Ramos (cell line): ENCODE results near the gene TGM3.

Source experiments
- in situ Hi-C: fragments of 300-500 bp; cut with MboI; formaldehyde crosslinking; loops from one replicate; pipeline ENCODE4 v1.14.3; 2022; ENCODE audit warnings: low sequenced_read_pairs; ENCODE audit not compliant: unreplicated experiment

The TGM3 gene

GRCh38 chr20:2332711-2333110 is 36.9 kb downstream of the TGM3 start:
- in situ Hi-C loops = no loop called here

GRCh38 chr20:2333821-2334220 is 38.0 kb downstream of the TGM3 start:
- in situ Hi-C loops = no loop called here

DNA sequence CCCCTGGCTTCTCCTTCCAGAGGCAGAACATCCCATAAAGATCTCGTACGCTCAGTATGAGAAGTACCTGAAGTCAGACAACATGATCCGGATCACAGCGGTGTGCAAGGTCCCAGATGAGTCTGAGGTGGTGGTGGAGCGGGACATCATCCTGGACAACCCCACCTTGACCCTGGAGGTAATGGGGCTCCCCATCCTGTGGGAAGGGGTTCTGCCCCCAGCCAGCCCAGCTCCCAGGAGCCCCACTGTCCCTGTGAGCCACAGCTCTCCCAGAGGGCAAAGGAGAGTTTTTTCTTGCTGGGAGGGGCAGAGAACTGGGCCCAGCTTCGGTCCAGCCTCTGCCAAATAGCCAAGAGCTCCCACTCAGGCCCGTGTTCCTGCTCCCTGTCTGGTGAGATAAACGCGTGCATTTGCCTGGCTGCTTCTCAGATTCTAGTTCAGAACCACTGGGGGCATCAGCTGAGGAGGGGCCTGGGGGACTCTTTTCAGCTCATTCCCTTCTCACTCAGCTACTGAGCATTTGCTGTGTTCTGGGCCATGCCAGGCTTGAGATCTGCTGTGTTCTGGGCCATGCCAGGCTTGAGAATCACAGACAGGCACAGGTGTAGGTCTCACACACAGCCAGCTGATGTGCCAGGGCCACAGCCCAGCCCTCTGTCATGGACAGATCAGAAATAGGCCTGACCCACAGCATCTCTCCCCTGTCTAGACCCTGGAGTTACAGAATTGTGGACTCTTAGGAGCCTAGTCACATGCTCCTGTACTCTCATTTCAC is 39.5 kb downstream of the TGM3 start:
- in situ Hi-C loops = no loop called here

DNA sequence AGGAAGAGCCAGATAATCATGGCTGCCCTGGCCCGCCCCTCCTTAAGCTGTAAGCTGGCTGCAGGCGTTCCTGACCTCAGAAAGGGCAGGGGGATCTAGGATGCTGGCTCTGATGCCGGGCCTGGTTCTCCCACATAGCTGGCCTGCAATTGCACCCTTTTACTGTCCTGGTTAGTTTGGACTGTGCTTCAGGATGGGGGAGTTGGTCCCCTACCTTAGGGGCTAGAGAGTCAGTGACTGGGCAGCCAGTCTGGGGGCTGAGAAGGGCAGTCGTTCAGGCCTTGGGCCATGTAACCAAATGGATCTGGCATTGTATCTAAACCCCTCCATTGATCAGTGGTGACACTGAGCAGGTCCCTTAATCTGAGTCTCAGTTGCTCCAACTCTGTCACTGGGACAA is 40.7 kb downstream of the TGM3 start:
- in situ Hi-C loops = no loop called here

DNA sequence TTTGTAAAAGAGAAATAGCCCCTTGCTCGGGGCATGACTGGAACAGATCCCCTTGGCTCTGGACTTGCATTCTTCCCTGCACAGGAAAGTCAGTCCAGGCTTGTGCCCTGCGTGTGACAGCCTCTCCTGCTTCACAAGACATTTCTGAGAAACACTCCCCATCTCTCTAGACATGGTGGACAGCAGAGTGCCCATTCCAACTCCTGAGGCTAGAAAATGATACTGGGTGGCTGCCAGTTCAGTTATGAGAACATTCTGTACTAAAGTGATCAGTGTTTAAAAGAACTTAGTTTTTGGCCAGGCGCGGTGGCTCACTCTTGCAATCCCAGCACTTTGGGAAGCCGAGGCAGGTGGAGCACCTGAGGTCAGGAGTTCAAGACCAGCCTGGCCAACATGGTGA is 41.3 kb downstream of the TGM3 start:
- in situ Hi-C loops = no loop called here

- in situ Hi-C loops = no loop called here
These were observed 42.7 kb downstream of the TGM3 start for GRCh38 chr20:2338411-2339066.

DNA sequence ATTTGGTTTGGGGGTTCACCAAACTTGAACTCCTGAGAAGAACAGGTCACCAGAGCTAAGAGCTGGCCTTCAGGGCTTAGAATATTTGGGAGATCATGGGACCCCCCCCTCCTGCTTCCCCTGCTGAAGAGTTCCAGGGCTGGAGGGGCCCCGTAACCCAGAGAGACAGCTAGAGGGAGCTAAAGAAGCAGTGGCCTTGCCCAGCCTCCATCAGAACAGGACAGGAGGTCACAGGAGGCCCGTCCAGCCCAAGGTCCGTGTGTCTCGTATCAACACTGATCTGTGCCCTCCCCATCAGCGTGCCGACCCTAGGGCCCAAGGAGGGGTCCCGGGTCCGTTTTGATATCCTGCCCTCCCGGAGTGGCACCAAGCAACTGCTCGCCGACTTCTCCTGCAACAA is 44.3 kb downstream of the TGM3 start:
- in situ Hi-C loops = no loop called here

- in situ Hi-C loops = no loop called here
These were observed 45.0 kb downstream of the TGM3 start for GRCh38 chr20:2340823-2341222.

DNA sequence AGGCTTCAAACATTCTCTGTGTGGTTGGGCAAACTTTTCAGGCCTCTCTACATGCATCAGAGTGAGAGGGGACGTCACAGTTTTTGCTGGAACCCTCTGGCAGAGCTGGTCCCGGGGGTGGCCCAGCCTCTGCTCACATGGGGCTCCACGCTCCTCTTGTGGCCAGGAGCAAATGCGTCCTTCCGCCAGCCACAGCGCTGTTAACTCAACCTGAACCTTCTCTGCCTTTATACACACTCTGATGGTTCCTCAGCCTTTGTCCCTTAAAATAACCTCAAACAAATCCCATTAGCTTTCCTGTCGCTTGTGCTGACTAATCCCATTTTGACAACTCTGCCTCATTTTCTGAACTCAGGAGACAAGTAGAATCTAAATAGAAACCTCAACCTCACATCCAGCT is 45.5 kb downstream of the TGM3 start:
- in situ Hi-C loops = no loop called here

DNA sequence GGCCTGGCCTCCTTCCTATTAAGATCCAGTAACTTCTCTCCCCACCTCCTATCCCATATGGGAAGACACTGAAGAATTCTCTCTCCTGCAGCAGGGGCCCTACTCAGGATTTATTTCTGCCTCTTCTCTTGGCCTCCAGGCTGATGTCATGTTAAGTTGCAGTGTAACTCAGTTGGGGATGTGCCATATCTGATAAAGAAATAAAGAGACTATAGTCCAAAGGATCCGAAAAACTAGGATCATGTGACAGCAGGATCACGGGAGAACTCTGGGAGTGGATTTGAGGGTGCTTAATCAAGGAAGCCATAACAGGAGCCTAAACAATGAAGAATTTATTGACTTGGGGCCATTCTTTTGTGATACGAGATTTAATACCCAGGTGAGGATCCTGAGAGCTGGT is 46.4 kb downstream of the TGM3 start:
- in situ Hi-C loops = no loop called here

DNA sequence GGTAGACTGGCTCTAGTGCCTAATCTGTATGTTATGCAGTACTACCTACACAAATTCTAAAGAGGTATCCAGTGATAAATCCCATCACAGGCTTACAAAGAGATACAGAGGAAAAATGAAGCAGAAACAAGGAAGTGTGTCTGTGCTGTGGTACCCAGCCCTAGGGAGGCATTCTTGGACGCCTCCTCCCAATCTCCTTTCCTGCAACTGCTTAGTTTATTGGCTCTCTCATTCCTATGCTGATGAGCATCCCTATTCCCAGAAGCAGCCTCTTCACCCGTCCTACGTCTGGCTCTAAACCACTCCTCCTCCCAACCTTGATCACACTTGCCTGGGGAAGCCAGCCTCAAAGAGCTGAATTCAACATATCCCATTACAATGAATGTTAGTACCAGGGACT is 50.4 kb downstream of the TGM3 start:
- in situ Hi-C loops = no loop called here

- in situ Hi-C loops = no loop called here
These were observed 52.5 kb downstream of the TGM3 start for GRCh38 chr20:2348336-2348735.

DNA sequence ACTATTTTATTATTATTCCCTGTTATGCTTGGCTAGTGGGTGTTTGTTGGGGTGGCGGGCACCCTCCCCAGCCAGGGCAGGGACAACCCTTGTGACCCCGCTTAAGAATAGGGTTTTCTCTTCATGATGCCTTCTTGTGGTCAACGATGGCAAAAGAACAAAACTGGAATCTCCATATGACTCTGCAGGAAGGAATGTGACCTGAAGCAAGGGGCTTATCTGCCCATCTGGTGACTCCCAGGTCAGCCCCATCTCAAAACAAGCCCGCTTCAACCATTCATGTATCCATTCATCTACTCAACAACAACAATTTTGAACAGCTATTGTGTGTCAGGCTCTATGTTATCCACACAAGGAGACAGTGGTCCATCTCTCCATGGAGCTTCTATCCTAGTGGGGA is 54.0 kb downstream of the TGM3 start:
- in situ Hi-C loops = no loop called here

DNA sequence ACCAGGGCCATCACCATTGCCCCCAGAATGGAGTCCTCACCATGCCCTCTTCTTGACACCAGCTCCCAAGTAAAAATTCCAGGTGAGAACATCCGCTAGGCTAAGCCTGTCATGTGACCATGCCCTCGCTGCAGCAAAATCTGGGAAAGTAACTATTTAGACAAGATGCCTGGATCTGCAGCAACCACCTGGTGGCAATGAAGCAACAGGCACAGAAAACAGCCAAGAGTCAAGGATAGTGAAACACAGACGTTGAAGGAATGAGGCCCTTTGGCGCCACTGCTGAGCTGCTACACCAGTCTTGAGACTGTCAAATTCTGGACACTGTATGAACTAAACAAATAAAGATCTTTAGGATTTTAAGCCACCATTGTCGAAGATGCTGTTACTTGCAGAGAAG is 54.8 kb downstream of the TGM3 start:
- in situ Hi-C loops = no loop called here

GRCh38 chr20:2353231-2353630 is 57.4 kb downstream of the TGM3 start:
- in situ Hi-C loops = no loop called here

GRCh38 chr20:2357114-2357513 is 61.3 kb downstream of the TGM3 start:
- in situ Hi-C loops = no loop called here

- in situ Hi-C loops = no loop called here
These were observed 62.2 kb downstream of the TGM3 start for GRCh38 chr20:2358006-2358405.

DNA sequence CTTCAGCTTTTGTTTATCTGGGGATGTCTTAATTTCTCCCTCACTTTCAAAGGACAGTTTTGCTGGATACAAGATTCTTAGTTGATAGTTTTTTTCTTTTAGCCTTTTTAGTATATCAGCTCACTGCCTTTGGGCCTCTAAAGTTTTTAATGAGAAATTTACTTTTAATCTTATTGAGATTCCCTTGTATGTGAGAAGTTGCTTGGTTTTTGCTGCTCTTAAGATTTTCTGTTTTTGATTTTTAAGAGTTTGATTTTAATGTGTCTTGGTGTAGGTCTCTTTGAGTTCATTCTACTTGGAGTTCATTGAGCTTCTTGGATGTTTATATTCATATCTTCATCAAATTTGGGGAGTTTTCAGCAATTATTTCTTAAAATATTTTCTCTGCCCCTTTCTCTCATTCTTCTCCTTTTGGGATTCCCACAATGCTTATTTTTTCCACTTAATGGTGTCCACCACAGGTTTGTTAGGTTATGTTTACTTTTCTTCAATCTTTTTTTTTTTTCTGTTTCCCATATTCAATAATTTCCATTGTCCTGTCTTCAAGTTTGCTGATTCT is 65.3 kb downstream of the TGM3 start:
- in situ Hi-C loops = no loop called here

DNA sequence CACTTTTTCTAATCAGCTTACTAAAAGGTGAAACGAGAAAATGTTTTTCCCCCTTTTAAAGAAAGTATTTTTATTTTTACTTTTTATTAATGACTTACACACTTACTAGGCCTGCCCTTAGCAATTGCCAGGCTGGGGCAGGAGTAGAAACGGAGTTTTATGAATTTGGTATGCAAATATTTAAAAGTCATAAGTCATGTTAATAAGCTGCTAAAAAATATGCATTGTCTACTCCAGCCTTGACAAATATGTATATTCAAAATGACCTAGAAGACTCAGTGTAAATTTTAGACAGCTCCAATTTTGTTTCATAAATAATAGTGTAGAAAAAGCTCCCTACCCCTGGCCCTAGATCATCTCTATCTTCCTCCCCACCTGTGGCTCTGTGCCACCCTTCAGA is 67.4 kb downstream of the TGM3 start:
- in situ Hi-C loops = no loop called here

GRCh38 chr20:2363587-2363986 is 67.8 kb downstream of the TGM3 start:
- in situ Hi-C loops = no loop called here

DNA sequence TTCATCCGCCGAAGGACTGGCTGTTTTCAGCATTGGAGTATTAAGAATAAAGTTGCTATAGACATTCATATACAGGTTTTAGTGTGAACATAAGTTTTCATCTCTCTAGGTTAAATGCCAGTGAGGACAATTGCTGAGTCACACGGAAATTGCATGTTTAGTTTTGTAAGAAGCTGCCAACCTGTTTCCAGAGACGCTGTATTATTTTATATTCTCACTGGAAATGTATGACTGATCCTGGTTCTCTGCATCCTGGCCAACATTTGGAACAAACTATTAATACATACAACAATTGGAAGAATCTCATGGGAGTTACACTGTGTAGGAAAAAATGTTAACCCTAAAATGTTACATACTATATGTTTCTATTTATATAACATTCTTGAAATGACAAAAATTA is 68.2 kb downstream of the TGM3 start:
- in situ Hi-C loops = no loop called here

DNA sequence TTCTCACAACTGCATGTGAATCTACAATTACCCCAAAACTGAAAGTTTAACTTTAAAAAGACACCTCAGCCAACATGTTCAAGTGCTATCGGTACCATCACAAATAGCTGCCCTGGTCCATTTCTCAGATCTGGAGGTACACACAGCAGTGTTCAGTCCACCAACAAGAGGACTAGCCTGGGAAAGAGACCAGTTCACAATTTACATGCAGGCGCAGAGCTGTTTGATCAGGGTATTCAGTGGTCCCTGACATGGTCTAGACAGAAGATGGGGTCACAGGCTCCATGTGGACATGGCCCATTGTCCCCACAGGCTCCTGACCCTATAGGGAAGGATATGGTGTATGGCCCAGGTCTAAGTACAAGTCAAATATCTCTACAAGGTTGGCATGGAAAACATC is 69.3 kb downstream of the TGM3 start:
- in situ Hi-C loops = no loop called here
